Loucy (cell line): ENCODE measurements around the gene PAX5.

ENCODE experiments used
- H2AFZ ChIP-seq: fragments of 200-600 bp; sonication (generic); 2 replicates; pipeline ENCODE4 v1.6.0; 2016; ENCODE audit warnings: antibody characterized with exemption, mild to moderate bottlenecking, low read length, moderate library complexity
- H3F3A ChIP-seq: fragments of 200-600 bp; 2 replicates; pipeline ENCODE4 v1.6.0; 2016; ENCODE audit warnings: antibody characterized with exemption, low read depth, mild to moderate bottlenecking
- H3K27me3 ChIP-seq: fragments of 200-600 bp; sonication (generic); 2 replicates; pipeline ENCODE4 v1.6.1; 2014; ENCODE audit warnings: low read length, mild to moderate bottlenecking; ENCODE audit not compliant: insufficient read depth, poor library complexity, severe bottlenecking
- H3K36me3 ChIP-seq: fragments of 200-600 bp; sonication (generic); 2 replicates; pipeline ENCODE4 v1.6.1; 2016; ENCODE audit warnings: low read length; ENCODE audit not compliant: insufficient read depth
- H3K4me1 ChIP-seq: fragments of 200-600 bp; sonication (generic); 2 replicates; pipeline ENCODE4 v1.5.1; 2014; ENCODE audit warnings: low read length, mild to moderate bottlenecking; ENCODE audit not compliant: insufficient read depth, poor library complexity, severe bottlenecking
- H3K4me2 ChIP-seq: fragments of 200-600 bp; sonication (generic); 2 replicates; pipeline ENCODE4 v1.6.0; 2014; ENCODE audit warnings: antibody characterized with exemption, low read length, low read depth, mild to moderate bottlenecking; ENCODE audit not compliant: poor library complexity, severe bottlenecking
- H3K4me3 ChIP-seq: fragments of 200-600 bp; sonication (generic); 2 replicates; pipeline ENCODE4 v1.5.1; 2014; ENCODE audit warnings: low read length, mild to moderate bottlenecking, mixed read lengths; ENCODE audit not compliant: poor library complexity, severe bottlenecking
- H3K79me2 ChIP-seq: fragments of 200-600 bp; sonication (generic); 2 replicates; pipeline ENCODE4 v1.6.1; 2014; ENCODE audit warnings: low read length; ENCODE audit not compliant: insufficient read depth
- H3K9ac ChIP-seq: fragments of 200-600 bp; sonication (generic); 2 replicates; pipeline ENCODE4 v1.6.0; 2014; ENCODE audit warnings: mild to moderate bottlenecking, low read depth, low read length, moderate library complexity; ENCODE audit not compliant: poor library complexity, severe bottlenecking
- H3K9me2 ChIP-seq: fragments of 200-600 bp; sonication (generic); replicated peaks from 2 replicates; pipeline ENCODE4 v1.6.1; 2016; ENCODE audit warnings: low read depth, low read length, mixed read lengths
- H3K9me3 ChIP-seq: fragments of 200-600 bp; sonication (generic); 2 replicates; pipeline ENCODE4 v1.6.1; 2014; ENCODE audit warnings: mild to moderate bottlenecking, antibody characterized with exemption, low read length, low read depth; ENCODE audit not compliant: insufficient read depth
- H4K20me1 ChIP-seq: fragments of 200-600 bp; sonication (generic); 2 replicates; pipeline ENCODE4 v1.6.0; 2014; ENCODE audit warnings: antibody characterized with exemption, low read length, mild to moderate bottlenecking; ENCODE audit not compliant: insufficient read depth, poor library complexity, severe bottlenecking
- CTCF ChIP-seq: fragments of 200-600 bp; sonication (generic); conservative IDR thresholded peaks from 2 replicates; pipeline ENCODE4 v1.5.1; 2014; ENCODE audit warnings: mild to moderate bottlenecking, antibody characterized with exemption, low read length
- EZH2phosphoT487 ChIP-seq: fragments of 200-600 bp; IDR thresholded peaks from 2 replicates; pipeline ENCODE4 v1.6.1; 2018; ENCODE audit warnings: antibody characterized with exemption, mild to moderate bottlenecking, moderate library complexity, borderline replicate concordance

Gene PAX5

GRCh38 chr9:36971935-36972488 lies 62.1 kb downstream of the PAX5 start:
- no peaks in the 10 kb centered on the region for H3K9me2 ChIP-seq
- H3K9me3 ChIP-seq, result no peaks in the 10 kb centered on the region
- H3K9ac ChIP-seq, result no peak overlapping the region
- no peak overlapping the region for H3K4me2 ChIP-seq
- H3K4me3 ChIP-seq, result no peak overlapping the region
- H3K36me3 ChIP-seq, result no peaks in the 10 kb centered on the region
- H3K27me3 ChIP-seq, result no peaks in the 10 kb centered on the region
- H4K20me1 ChIP-seq, result no peaks in the 10 kb centered on the region
- H3K4me1 ChIP-seq, result no peaks in the 10 kb centered on the region
- no peak for TF ChIP-seq EZH2phosphoT487
- no peak for TF ChIP-seq CTCF
- H2AFZ ChIP-seq, result no peak overlapping the region
- H3K79me2 ChIP-seq, result no peaks in the 10 kb centered on the region
- no peaks in the 10 kb centered on the region for H3F3A ChIP-seq

GRCh38 chr9:36970007-36970888 lies 63.8 kb downstream of the PAX5 start:
- TF ChIP-seq CTCF (no peak), EZH2phosphoT487 (no peak)
- no peak overlapping the region for H3K4me2 ChIP-seq
- no peaks in the 10 kb centered on the region for H3K4me1 ChIP-seq
- H3K27me3 ChIP-seq, result no peaks in the 10 kb centered on the region
- no peaks in the 10 kb centered on the region for H4K20me1 ChIP-seq
- no peaks in the 10 kb centered on the region for H3F3A ChIP-seq
- no peaks in the 10 kb centered on the region for H3K79me2 ChIP-seq
- H3K9ac ChIP-seq, result no peak overlapping the region
- H3K9me2 ChIP-seq, result no peaks in the 10 kb centered on the region
- no peaks in the 10 kb centered on the region for H3K36me3 ChIP-seq
- no peaks in the 10 kb centered on the region for H3K9me3 ChIP-seq
- no peak overlapping the region for H3K4me3 ChIP-seq
- H2AFZ ChIP-seq, result no peak overlapping the region

- no peak overlapping the region for H3K9ac ChIP-seq
- H3F3A ChIP-seq, result no peaks in the 10 kb centered on the region
- H3K36me3 ChIP-seq, result no peaks in the 10 kb centered on the region
- no peaks in the 10 kb centered on the region for H3K27me3 ChIP-seq
- H2AFZ ChIP-seq, result no peak overlapping the region
- H3K4me3 ChIP-seq, result no peak overlapping the region
- H4K20me1 ChIP-seq, result no peaks in the 10 kb centered on the region
- no peak overlapping the region for H3K4me2 ChIP-seq
- H3K4me1 ChIP-seq, result no peaks in the 10 kb centered on the region
- H3K79me2 ChIP-seq, result no peaks in the 10 kb centered on the region
- H3K9me3 ChIP-seq, result no peaks in the 10 kb centered on the region
- TF ChIP-seq CTCF (peak; percentile 45; the same call in 1 of the 2 replicates), EZH2phosphoT487 (no peak)
- H3K9me2 ChIP-seq, result no peaks in the 10 kb centered on the region
Observed at GRCh38 chr9:36969216-36969771, 64.8 kb downstream of the PAX5 start.
